Measurements from ENCODE around the gene MRGPRD.

The MRGPRD gene

DNA sequence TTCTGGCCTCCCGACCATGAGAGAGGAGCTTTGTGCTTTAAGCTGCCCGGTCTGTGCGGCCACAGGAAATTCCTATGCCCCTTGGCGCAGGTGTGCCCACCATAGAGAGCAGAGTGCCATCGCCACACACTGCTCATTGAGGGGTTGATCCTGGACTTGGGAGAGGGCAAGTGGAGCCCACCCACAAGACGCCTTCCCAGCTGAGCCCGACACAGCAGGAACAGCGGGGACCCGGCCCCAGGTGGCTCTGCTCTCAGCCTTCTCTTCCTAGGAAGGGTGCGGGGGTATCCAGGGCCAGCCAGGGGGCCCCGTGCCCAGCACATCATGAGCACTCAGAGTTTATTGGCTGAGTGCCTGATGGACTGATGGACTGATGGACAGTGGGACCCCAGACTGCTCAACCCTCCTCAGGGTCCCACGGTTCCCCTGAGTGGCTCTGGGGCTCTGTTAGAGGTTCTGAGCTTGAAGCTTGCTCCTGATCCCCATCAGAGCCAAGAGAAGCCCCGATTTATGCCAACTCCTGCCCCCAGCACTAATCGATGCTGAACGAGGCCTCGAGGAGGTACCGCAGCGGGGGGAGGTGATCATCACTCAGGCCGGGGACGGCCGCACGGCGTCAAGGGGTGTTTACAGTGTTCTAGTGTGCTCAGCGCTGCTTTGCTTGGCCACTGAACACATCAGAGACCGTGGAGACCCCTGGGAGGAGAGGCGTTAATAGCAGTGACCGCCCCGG, 13.5 kb upstream of the MRGPRD start:
- Histone ChIP-seq H3K4me3 (ENCODE audit: insufficient read depth, low read depth, low read length, poor library complexity, severe bottlenecking) (no peak overlapping the region), H3K27ac (ENCODE audit: insufficient read depth, low read length, poor library complexity, severe bottlenecking) (no peak overlapping the region), H3K36me3 (ENCODE audit: control insufficient read depth, insufficient read depth, low read length) (no peaks in the 10 kb centered on the region), H3K4me1 (ENCODE audit: control insufficient read depth, insufficient read depth, low read length, poor library complexity, severe bottlenecking) (no peaks in the 10 kb centered on the region), H3K27me3 (replicated peaks; ENCODE audit: control insufficient read depth, insufficient read depth, low read length, poor library complexity, severe bottlenecking) (no peaks in the 10 kb centered on the region), H3K9me3 (ENCODE audit: control insufficient read depth, low read length) (no peaks in the 10 kb centered on the region)
- no peak for DNase-seq

DNA sequence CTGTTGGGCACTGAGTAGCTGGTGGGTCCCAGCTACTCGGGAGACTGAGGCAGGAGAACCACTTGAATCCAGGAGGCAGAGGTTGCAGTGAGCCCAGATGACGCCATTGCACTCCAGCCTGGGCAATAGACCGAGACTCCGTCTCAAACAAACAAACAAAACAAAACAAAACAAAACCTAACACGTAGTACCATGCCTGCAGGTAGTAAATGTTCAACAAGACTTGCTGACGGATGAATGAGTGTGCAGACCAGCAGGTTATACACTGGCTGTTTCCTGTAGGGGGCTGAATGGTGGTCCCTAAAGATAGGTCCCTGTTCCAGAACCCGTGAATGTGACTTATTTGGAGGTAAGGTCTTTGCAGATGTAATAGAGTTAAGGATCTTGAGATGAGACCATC, 12.8 kb upstream of the MRGPRD start:
- H3K27me3 ChIP-seq (replicated peaks; ENCODE audit: control insufficient read depth, insufficient read depth, low read length, poor library complexity, severe bottlenecking) = no peaks in the 10 kb centered on the region
- no peak for DNase-seq
- H3K4me3 ChIP-seq (ENCODE audit: insufficient read depth, low read depth, low read length, poor library complexity, severe bottlenecking) = no peak overlapping the region
- no peak overlapping the region for H3K27ac ChIP-seq (ENCODE audit: insufficient read depth, low read length, poor library complexity, severe bottlenecking)
- H3K9me3 ChIP-seq (ENCODE audit: control insufficient read depth, low read length) = no peaks in the 10 kb centered on the region
- H3K4me1 ChIP-seq (ENCODE audit: control insufficient read depth, insufficient read depth, low read length, poor library complexity, severe bottlenecking) = no peaks in the 10 kb centered on the region
- H3K36me3 ChIP-seq (ENCODE audit: control insufficient read depth, insufficient read depth, low read length) = no peaks in the 10 kb centered on the region

DNA sequence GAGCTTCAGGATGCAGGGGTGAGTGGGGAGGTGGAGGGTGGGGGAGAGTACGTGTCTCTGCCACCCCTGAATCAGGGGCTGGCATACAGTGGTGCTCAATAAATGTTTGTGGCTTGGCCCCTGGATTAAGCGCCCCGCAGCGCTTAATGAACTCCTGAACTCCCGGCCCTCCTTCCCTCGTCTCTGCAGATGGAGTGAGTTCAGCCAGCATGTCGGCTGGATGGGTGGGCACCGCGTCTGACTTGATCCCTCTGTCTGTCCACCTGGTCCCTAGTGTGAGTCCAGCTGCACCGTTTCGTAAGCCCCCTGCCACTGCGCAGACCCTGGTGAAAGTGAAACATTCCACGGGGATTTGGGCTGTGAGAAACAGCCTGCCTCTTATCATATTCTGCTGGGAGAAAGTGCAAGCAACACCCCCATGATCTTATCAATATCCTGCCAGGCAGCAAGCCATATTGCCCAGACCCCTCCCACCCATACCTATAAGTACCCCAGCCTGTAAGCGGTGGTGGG, 12.0 kb upstream of the MRGPRD start:
- Histone ChIP-seq H3K27ac (ENCODE audit: insufficient read depth, low read length, poor library complexity, severe bottlenecking) (no peak overlapping the region), H3K4me1 (ENCODE audit: control insufficient read depth, insufficient read depth, low read length, poor library complexity, severe bottlenecking) (no peaks in the 10 kb centered on the region), H3K36me3 (ENCODE audit: control insufficient read depth, insufficient read depth, low read length) (no peaks in the 10 kb centered on the region), H3K9me3 (ENCODE audit: control insufficient read depth, low read length) (no peaks in the 10 kb centered on the region), H3K27me3 (replicated peaks; ENCODE audit: control insufficient read depth, insufficient read depth, low read length, poor library complexity, severe bottlenecking) (no peaks in the 10 kb centered on the region), H3K4me3 (ENCODE audit: insufficient read depth, low read depth, low read length, poor library complexity, severe bottlenecking) (no peak overlapping the region)
- DNase-seq = no peak

DNA sequence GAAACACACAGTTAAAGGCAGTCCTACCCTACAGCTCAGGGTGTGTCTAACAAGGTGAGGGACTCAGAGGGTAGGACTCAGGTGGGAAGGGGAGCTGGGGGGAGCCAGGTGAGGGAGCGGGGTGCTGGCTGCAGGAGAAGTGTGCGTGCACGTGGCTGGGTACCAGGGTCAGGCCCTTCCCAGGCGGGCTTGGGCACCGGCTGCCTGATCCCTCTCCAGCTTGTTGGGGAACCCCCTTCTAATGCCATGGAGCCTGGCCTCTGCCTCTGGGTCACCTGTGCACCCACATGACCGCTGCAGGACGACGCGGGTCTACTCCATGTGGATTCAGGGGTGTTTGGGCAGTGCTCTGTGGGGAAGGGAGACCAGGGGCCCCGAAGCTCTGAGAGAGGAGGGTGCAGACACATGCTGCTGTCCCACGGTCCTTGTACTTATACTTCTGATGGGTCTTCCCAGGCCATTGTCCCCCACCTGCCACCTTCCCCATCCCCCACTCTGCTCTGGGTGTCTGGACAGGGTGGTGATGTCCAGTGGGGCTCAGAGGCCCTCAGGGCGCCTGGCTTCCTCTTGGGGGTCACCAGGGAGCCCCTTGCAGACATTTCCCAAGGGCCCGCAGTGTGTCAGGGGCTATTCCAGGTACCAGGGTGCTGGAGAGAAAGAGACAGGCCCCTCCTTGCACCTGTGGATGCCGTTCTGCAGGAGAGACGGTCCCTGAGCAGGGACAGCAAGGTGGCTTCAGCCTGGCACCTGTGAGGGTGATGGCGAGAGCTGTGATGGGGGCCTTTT, 10.4 kb upstream of the MRGPRD start:
- Histone ChIP-seq H3K4me3 (ENCODE audit: insufficient read depth, low read depth, low read length, poor library complexity, severe bottlenecking) (no peak overlapping the region), H3K36me3 (ENCODE audit: control insufficient read depth, insufficient read depth, low read length) (no peaks in the 10 kb centered on the region), H3K27ac (ENCODE audit: insufficient read depth, low read length, poor library complexity, severe bottlenecking) (no peak overlapping the region), H3K27me3 (replicated peaks; ENCODE audit: control insufficient read depth, insufficient read depth, low read length, poor library complexity, severe bottlenecking) (no peaks in the 10 kb centered on the region), H3K4me1 (ENCODE audit: control insufficient read depth, insufficient read depth, low read length, poor library complexity, severe bottlenecking) (no peaks in the 10 kb centered on the region), H3K9me3 (ENCODE audit: control insufficient read depth, low read length) (no peaks in the 10 kb centered on the region)
- no peak for DNase-seq

GRCh38 chr11:68989936-68990606, 9.3 kb upstream of the MRGPRD start:
- Histone ChIP-seq H3K36me3 (ENCODE audit: control insufficient read depth, insufficient read depth, low read length) (no peaks in the 10 kb centered on the region), H3K4me1 (ENCODE audit: control insufficient read depth, insufficient read depth, low read length, poor library complexity, severe bottlenecking) (no peaks in the 10 kb centered on the region), H3K27ac (ENCODE audit: insufficient read depth, low read length, poor library complexity, severe bottlenecking) (no peak overlapping the region), H3K4me3 (ENCODE audit: insufficient read depth, low read depth, low read length, poor library complexity, severe bottlenecking) (no peak overlapping the region), H3K9me3 (ENCODE audit: control insufficient read depth, low read length) (no peaks in the 10 kb centered on the region), H3K27me3 (replicated peaks; ENCODE audit: control insufficient read depth, insufficient read depth, low read length, poor library complexity, severe bottlenecking) (no peaks in the 10 kb centered on the region)
- DNase-seq = no peak

DNA sequence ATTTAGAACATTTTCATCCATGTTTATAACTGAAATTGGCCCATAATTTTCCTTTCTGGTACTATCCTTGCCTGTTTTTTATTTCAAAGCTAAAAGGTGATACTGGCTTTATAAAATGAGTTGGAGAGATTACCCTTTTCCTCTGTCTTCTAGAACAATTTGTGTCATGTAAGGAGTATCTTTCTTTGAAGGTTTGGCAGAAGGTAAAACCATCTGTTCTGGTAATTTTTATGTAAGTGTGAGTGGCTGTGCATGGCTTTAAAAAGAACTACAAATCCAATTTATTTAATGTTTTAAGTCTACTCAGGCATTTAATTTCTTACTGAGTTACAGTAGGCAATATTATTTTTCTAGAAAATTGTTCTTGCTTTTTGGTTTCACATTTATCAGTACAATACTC, 7.7 kb upstream of the MRGPRD start:
- Histone ChIP-seq H3K27ac (ENCODE audit: insufficient read depth, low read length, poor library complexity, severe bottlenecking) (no peak overlapping the region), H3K27me3 (replicated peaks; ENCODE audit: control insufficient read depth, insufficient read depth, low read length, poor library complexity, severe bottlenecking) (no peaks in the 10 kb centered on the region), H3K4me3 (ENCODE audit: insufficient read depth, low read depth, low read length, poor library complexity, severe bottlenecking) (no peak overlapping the region), H3K4me1 (ENCODE audit: control insufficient read depth, insufficient read depth, low read length, poor library complexity, severe bottlenecking) (no peaks in the 10 kb centered on the region), H3K36me3 (ENCODE audit: control insufficient read depth, insufficient read depth, low read length) (no peaks in the 10 kb centered on the region), H3K9me3 (ENCODE audit: control insufficient read depth, low read length) (no peaks in the 10 kb centered on the region)
- DNase-seq = no peak

GRCh38 chr11:68987211-68987610, 6.4 kb upstream of the MRGPRD start:
- Histone ChIP-seq H3K27ac (ENCODE audit: insufficient read depth, low read length, poor library complexity, severe bottlenecking) (no peak overlapping the region), H3K4me3 (ENCODE audit: insufficient read depth, low read depth, low read length, poor library complexity, severe bottlenecking) (no peak overlapping the region), H3K4me1 (ENCODE audit: control insufficient read depth, insufficient read depth, low read length, poor library complexity, severe bottlenecking) (no peaks in the 10 kb centered on the region), H3K27me3 (replicated peaks; ENCODE audit: control insufficient read depth, insufficient read depth, low read length, poor library complexity, severe bottlenecking) (no peaks in the 10 kb centered on the region), H3K36me3 (ENCODE audit: control insufficient read depth, insufficient read depth, low read length) (no peaks in the 10 kb centered on the region), H3K9me3 (ENCODE audit: control insufficient read depth, low read length) (no peaks in the 10 kb centered on the region)
- no peak for DNase-seq

GRCh38 chr11:68983801-68984200, 3.0 kb upstream of the MRGPRD start:
- no peaks in the 10 kb centered on the region for H3K27me3 ChIP-seq (replicated peaks; ENCODE audit: control insufficient read depth, insufficient read depth, low read length, poor library complexity, severe bottlenecking)
- no peaks in the 10 kb centered on the region for H3K36me3 ChIP-seq (ENCODE audit: control insufficient read depth, insufficient read depth, low read length)
- H3K4me1 ChIP-seq (ENCODE audit: control insufficient read depth, insufficient read depth, low read length, poor library complexity, severe bottlenecking) = no peaks in the 10 kb centered on the region
- no peak overlapping the region for H3K4me3 ChIP-seq (ENCODE audit: insufficient read depth, low read depth, low read length, poor library complexity, severe bottlenecking)
- DNase-seq = no peak
- H3K27ac ChIP-seq (ENCODE audit: insufficient read depth, low read length, poor library complexity, severe bottlenecking) = no peak overlapping the region
- H3K9me3 ChIP-seq (ENCODE audit: control insufficient read depth, low read length) = no peaks in the 10 kb centered on the region

DNA sequence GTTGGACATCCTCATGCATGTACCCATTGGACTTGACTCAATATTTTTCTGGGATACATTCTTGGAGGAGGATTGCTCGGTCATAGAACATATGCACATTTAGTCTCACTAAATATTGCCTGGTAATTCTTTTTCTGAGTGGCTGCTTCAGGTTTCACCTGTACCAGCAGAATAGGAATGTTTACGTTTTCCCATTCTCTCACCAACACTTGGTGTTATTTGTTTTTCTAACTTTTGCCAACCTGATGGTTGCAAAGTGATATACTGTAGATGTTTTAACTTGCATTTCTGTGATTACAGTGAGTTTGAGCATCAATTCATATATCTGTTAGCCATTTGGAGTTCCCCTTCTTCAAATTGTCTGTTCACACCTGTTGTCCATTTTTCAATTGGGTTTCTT, 1.3 kb upstream of the MRGPRD start:
- no peaks in the 10 kb centered on the region for H3K36me3 ChIP-seq (ENCODE audit: control insufficient read depth, insufficient read depth, low read length)
- no peaks in the 10 kb centered on the region for H3K4me1 ChIP-seq (ENCODE audit: control insufficient read depth, insufficient read depth, low read length, poor library complexity, severe bottlenecking)
- H3K4me3 ChIP-seq (ENCODE audit: insufficient read depth, low read depth, low read length, poor library complexity, severe bottlenecking) = no peak overlapping the region
- no peaks in the 10 kb centered on the region for H3K27me3 ChIP-seq (replicated peaks; ENCODE audit: control insufficient read depth, insufficient read depth, low read length, poor library complexity, severe bottlenecking)
- DNase-seq = no peak
- no peak overlapping the region for H3K27ac ChIP-seq (ENCODE audit: insufficient read depth, low read length, poor library complexity, severe bottlenecking)
- H3K9me3 ChIP-seq (ENCODE audit: control insufficient read depth, low read length) = no peaks in the 10 kb centered on the region
